HG03571 (cell line): ENCODE measurements around the gene SAP30.
A peak's percentile ranks its signal among the peaks of the same experiment; 100 is the strongest.

Experiments used
- ATAC-seq: cut with Tn5 transposase; IDR thresholded peaks from one replicate; pipeline ENCODE4 v1.9.1; 2021; ENCODE audit not compliant: unreplicated experiment

SAP30 gene

GRCh38 chr4:173365359-173365996 lies 5.3 kb upstream of the SAP30 start:
- no peak for ATAC-seq

- ATAC-seq, result no peak
These were observed 3.5 kb upstream of the SAP30 start for GRCh38 chr4:173367285-173367684.

GRCh38 chr4:173367946-173368345 lies 2.8 kb upstream of the SAP30 start:
- ATAC-seq, result no peak

- peak; percentile 5 for ATAC-seq
These were observed 651 bp upstream of the SAP30 start for GRCh38 chr4:173370130-173370476.

- ATAC-seq, result peak; percentile 21
These were observed 788 bp downstream of the SAP30 start for GRCh38 chr4:173371292-173372192.

GRCh38 chr4:173374588-173374987 lies 3.8 kb downstream of the SAP30 start:
- no peak for ATAC-seq

GRCh38 chr4:173379929-173380328 lies 9.2 kb downstream of the SAP30 start:
- ATAC-seq, result no peak

- no peak for ATAC-seq
These were observed 10.2 kb downstream of the SAP30 start for GRCh38 chr4:173380987-173381386.

GRCh38 chr4:173381610-173382009 lies 10.9 kb downstream of the SAP30 start:
- no peak for ATAC-seq

GRCh38 chr4:173382349-173382748 lies 11.6 kb downstream of the SAP30 start:
- ATAC-seq, result no peak

- ATAC-seq, result no peak
These were observed 16.0 kb downstream of the SAP30 start for GRCh38 chr4:173386751-173387150.

GRCh38 chr4:173391701-173392100 lies 20.9 kb downstream of the SAP30 start:
- ATAC-seq, result no peak

- no peak for ATAC-seq
These were observed 26.9 kb downstream of the SAP30 start for GRCh38 chr4:173397604-173398003.

GRCh38 chr4:173398220-173398619 lies 27.5 kb downstream of the SAP30 start:
- ATAC-seq, result no peak

- no peak for ATAC-seq
These were observed 28.1 kb downstream of the SAP30 start, which contains the start of gene SCRG1 for GRCh38 chr4:173398779-173399415. TSS of gene SCRG1 (minus strand) at chr4:173399116. CDS start at chr4:173391414, 7,702 bp downstream.

- ATAC-seq, result no peak
These were observed 30.3 kb downstream of the SAP30 start for GRCh38 chr4:173401063-173401462.

- no peak for ATAC-seq
These were observed 32.3 kb downstream of the SAP30 start for GRCh38 chr4:173403051-173403450.

GRCh38 chr4:173404296-173404865 lies 33.6 kb downstream of the SAP30 start:
- no peak for ATAC-seq

- peak; percentile 69 for ATAC-seq
These were observed 35.3 kb downstream of the SAP30 start for GRCh38 chr4:173405840-173406606.

GRCh38 chr4:173410079-173410478 lies 39.3 kb downstream of the SAP30 start:
- ATAC-seq, result no peak
